Lower leg skin (tissue), 4 donors: ENCODE results near the gene ING3. TPM values are rescaled to one million over a fixed set of nuclear protein-coding genes. Genes with fewer than 3 reads are reported as not detected.

ENCODE experiments used
- DNase-seq, 2 donors: peaks; one replicate each; pipeline ENCODE4 v3.0.0-alpha.2; 2019; ENCODE audit warnings: low spot score in 2 of 2
- H3K4me3 ChIP-seq: fragments of 200-600 bp; sonication (generic); 2 replicates; pipeline ENCODE4 v1.5.1; 2017; ENCODE audit warnings: mild to moderate bottlenecking, low read depth; ENCODE audit not compliant: poor library complexity, severe bottlenecking
- CTCF ChIP-seq, 3 donors: fragments of 450-650 bp; IDR thresholded peaks; one replicate each; pipeline ENCODE4 v1.5.1; 2016; ENCODE audit warnings: antibody characterized with exemption in 3 of 3, mild to moderate bottlenecking in 3 of 3, moderate library complexity in 2 of 3
- POLR2A ChIP-seq, 2 donors: fragments of 450-650 bp; IDR thresholded peaks; one replicate each; pipeline ENCODE4 v1.6.1; 2016 to 2017; ENCODE audit warnings: antibody characterized with exemption in 2 of 2, mild to moderate bottlenecking in 1 of 2, moderate library complexity in 1 of 2
- WGBS, 2 donors: methylation state at CpG; one replicate each; pipeline ENCODE4 v1.1.5; 2018; 5-methylcytosine and 5-hydroxymethylcytosine counted together
- intact Hi-C: fragments of 100-400 bp; cut with DNase I; formaldehyde crosslinking; loops from one replicate; pipeline ENCODE4 v1.15.0; 2023; ENCODE audit warnings: low total_unique reads
- total RNA-seq, 4 donors: library from RNA; depleted of rRNA; stranded (reverse); fragments of >200 nt; gene quantifications; one replicate each; pipeline ENCODE4 v1.1.0, GENCODE V29; 2016

The ING3 gene
- total RNA-seq, 4 donors from 2014 or later, result 6.6 to 11.4 (median 9.8) TPM

- intact Hi-C loops, result loop anchor here (10.0 kb wide), 1 partner anchor 97 kb away; no protein-coding TSS in a partner anchor
- TF ChIP-seq CTCF (IDR thresholded peaks at IDR 0.05), result peak in 1 of 3 donors; percentile 82
- no peak for TF ChIP-seq POLR2A (IDR thresholded peaks at IDR 0.05)
- WGBS, 2 donors, result 3 to 7% methylated on average over 12 of the region's 12 CpGs
- peak overlapping the region; percentile 24 for H3K4me3 ChIP-seq
- peak; percentile 89 to 97 for DNase-seq
Measured at GRCh38 chr7:120987683-120988590, 37.4 kb downstream of the ING3 start.

- intact Hi-C loops, result loop anchor here (10.0 kb wide), 1 partner anchor 96 kb away; no protein-coding TSS in a partner anchor
- WGBS, 2 donors, result 2 to 3% methylated on average over 19 to 21 of the region's 27 CpGs
- TF ChIP-seq CTCF (IDR thresholded peaks at IDR 0.05) (no peak), POLR2A (IDR thresholded peaks at IDR 0.05) (no peak)
- peak; percentile 70 to 92 for DNase-seq
- H3K4me3 ChIP-seq, result peak within 1 kb of the TSS; percentile 24
Measured at GRCh38 chr7:120988591-120989256, 38.1 kb downstream of the ING3 start, which contains the start of gene CPED1. CPED1 (plus strand) TSS chr7:120988711; CDS start chr7:120989622, 911 bp downstream.

DNA sequence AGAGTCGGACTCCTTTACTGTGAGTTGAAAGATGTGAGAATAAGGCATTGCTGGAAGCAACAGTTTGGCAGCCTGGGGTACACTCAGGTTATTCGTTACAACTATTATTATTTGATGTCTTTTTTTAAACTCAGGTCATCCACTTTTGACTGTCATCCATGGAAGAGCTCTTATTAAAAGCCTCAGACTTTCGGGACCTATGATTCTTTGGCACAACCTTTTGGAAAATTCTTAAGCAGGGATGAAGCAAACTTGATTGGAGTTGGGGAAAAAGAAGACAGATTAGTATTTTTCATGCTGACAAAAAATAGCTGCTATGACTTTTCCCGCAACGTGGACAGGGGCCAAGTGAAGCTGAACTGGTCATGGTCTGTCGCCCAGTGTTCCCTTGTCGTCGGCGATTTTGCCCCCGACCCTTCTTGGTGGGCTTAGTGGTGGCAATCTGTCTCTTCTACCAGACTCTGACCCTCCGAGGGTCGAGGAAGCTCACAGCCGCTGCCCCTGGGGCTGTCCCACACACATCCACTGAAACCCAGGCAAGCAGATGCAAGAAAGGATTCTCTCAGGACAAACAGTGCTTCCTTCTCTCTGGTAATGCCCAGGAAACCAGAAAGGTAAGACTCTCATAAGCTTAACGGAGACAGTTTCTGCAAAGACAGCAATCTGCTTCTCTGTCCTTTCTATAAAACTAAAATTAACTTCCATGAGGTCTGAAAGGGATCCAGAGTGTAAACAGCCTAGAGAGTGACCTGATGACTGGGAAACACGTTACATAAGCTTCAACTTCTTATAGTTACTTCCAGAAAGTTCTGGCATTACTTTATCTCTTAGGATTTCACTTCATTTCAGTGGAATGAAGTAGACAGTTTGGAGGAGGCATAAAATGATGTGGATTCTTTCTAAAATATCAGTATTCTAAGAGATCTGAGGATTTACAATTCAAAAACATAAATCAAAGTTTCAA is 39.0 kb downstream of the ING3 start:
- intact Hi-C loops, result loop anchor here (2.0 to 10.0 kb wide), 2 partner anchors 39 to 95 kb away; partner anchors contain the start of gene ING3

GRCh38 chr7:120990468-120991118 is 40.0 kb downstream of the ING3 start:
- peak overlapping the region; percentile 13 for H3K4me3 ChIP-seq
- TF ChIP-seq CTCF (IDR thresholded peaks at IDR 0.05) (no peak), POLR2A (IDR thresholded peaks at IDR 0.05) (no peak)
- DNase-seq, result no peak
- intact Hi-C loops, result loop anchor here (2.0 kb wide), 1 partner anchor 40 kb away; the partner anchor contains the start of gene ING3
- WGBS, 2 donors, result 62 to 76% methylated on average over 6 of the region's 6 CpGs

More for the DNA sequence above, 39.0 kb downstream of the ING3 start:
- DNase-seq, result peak in 1 of 2 donors; percentile 84
- 41 to 46% methylated on average over 15 of the region's 15 CpGs for WGBS, 2 donors
- peak overlapping the region; percentile 13 for H3K4me3 ChIP-seq
- TF ChIP-seq CTCF (IDR thresholded peaks at IDR 0.05), result no peak
- no peak for TF ChIP-seq POLR2A (IDR thresholded peaks at IDR 0.05)
